OCI-M2 (cell line): ENCODE measurements around the gene NR0B1.

Experiments used
- DNase-seq: peaks from one replicate; lab custom pipeline; 2025; ENCODE audit not compliant: unreplicated experiment; lab: John Stamatoyannopoulos, UW

The NR0B1 gene

DNA sequence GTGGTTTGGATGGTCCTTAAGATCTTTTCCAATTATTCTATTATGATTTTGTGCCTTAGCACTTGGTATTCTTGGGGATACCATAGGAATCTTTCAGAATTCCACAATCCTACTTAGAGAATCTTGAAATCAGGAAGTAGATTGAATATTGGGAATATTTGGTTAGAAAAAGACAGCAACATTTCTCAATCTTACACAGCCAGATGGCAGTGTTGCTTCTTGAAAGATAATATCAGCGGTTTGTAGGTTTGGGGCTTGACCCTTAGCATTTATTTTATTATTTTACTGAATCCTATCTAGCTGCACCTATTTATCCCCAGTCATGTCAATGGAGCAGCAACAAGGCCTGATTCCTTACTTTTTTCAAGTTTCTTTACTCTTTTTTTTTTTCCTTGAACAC, 33.7 kb downstream of the NR0B1 start:
- no peak for DNase-seq

DNA sequence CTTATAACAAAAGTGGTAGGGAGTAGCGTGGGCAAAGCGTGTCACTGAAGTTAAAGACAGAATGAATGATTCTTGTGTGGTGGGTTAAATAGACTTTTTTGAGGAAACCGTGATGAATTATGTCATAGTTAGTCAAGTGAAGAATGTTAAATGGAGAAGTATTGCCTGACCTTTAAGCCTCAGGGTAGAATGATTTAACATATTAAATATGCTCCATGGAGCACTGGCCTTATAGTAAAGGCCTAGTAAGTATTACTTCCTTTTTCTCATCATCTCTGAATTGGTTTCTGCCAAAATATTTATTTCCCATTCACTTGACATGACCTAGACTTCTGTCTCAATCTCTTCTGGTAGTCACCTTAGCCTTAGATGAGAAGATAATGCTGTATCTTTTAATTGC, 38.6 kb downstream of the NR0B1 start:
- no peak for DNase-seq

DNA sequence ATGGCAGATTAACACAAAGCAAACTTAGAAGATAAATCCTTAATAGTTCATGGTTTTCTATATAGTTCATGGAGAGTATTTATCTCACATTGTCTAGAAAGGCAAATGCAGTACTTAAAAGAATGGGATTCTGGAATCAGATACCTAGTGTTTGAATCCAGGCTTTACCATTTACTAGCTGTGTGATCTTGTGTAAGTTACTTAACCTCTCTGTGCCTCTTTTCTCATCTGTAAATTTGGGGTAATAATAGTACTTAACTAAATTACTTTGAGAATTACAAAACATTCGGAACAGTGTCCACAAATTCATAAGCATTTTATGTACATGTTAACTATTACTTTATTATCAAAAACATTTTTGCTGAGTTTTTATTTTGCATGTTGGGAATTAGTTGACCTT, 46.4 kb downstream of the NR0B1 start:
- no peak for DNase-seq

DNA sequence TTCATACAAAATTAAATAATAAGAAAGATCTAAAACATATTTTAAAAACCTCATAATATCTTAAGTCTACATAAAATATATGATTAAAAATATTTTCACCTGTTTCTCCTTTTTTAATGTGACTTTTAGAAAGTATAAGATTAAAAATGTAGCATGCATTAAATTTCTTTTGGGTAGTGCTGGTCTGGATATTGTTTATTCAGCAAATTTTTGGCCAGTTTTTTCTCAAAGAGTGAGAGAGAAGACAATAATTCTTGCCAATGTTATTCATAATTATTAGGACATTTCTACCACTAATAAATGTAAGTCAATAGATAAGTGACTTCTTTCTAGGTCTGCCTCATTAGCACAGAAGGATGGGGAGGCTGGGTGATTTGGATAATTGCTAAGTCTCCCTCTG, 48.2 kb downstream of the NR0B1 start:
- DNase-seq, result no peak

DNA sequence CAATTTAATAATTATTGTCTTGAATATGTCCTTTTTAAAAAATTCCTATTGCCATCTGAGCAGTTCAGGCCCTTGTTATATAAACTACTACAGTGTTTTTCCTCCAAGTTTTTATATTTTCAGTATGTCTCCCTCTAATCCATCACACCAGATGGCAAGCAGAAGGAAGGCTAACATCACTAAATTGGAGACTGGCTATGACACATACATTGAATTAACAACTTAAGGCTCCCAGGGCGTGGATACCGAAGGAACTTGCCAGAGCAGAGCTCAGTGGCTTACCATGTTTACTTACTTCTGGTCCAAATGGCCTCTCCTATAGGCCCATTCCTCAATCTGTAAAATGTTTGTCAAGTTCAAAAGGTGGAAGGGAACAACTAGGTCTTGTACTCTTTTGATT, 49.3 kb downstream of the NR0B1 start:
- DNase-seq, result no peak
